Measurements from ENCODE around the gene JOSD1.
"Not testable (repeated sequence)": the region's sequence is repeated elsewhere in the genome, so short reads cannot be mapped to it uniquely, and the experiment has no call there.

JOSD1 gene

GRCh38 chr22:38675833-38676232, 24.9 kb downstream of the JOSD1 start:
- no peak for DNase-seq

DNA sequence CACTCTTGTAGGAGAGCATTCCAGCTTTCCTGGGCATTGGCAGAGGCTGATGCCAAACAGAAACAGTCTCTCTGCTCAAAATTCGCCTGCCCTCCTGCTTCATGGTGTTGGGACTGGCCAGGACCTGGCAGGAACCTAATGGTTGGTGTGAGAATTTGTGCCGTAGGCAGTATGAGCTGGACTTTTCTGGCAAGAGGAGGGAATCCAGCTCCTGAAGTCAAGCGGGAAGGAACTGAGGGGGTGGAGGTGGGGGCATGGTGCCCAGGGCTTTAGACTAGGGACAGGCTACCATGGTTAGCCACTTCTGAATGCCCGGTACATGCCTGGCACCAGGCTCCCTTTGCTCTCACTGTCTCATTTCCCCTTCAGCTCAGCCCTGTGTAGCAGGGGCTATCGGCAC, 25.9 kb downstream of the JOSD1 start:
- DNase-seq = no peak

DNA sequence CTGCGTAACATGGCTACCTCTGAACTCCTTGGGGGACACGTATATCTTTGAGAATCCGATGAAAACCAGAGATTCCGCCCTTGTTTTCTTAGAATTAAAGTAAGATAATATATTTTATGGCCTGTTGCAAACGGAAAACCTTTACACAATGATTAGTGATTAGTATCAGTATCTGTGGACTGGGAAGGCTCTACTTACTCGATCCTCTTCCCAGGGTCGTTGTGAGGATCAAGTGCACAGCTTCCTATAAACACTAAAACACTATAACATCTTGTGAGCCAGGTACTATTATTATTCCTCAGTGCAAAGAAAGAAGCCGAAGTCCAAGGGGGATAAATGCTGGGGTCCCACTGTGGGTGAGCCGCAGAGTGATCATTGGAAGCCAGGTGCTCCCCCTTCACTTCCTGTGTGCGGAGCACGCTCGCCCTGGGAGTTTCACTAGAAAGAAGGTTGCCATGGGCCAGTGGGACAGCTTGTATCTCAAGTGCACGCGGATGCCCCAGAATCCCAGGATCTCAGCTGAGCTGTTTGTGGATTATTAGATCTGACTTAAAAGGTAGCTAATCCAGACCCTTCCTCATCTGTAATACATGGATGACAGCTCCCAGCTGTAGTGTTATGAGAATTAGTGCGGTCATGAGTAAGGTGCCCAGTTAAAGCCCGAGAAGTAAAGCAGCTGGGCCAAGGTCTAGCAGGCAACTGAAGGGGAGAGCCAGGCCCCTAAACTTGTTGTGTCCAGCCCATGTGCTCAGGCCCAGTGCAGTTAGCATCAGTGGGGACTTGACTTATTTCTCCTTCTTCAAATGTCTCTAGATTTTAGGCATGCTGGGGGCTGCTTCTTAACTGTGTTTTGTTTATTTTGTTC, 43.5 kb downstream of the JOSD1 start:
- no peak for DNase-seq

DNA sequence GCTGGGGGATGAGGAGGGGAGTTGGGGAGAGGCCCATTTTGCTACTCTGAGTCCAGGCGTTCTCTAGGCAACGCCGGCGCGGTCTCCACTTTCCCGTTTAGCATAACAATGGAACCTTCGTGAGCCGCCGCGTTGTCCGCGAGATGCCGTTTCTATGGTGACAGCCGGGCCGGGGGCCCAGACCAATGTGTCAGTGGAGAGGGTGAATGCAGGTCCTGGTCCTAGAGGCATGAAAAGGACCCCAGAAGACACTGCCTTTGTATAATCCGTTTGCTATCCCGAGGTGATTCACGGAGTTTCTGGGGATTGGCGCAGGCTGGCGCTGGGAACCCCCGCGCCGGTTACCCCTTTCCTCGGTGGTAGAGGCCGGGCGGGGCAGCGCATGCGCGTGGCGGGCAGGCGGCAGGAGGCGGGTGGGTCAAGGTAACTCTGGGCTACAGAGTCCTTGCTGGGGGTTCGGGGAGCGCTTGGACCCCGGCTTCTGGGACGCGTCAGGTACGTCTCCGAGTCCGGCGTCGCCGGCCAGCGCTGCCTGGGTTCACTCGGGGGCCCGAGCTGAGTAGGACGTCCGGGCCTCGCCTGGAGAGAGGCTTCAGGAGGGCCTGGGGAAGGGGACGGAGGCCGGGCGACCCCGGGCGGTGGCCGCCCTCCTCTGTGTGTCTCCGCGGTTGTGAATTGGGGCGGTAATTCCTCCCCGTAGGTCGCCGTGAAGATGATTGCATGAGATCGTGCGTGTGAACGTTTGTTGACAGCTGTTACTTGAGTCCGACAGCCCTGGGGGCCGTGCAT, 44.3 kb downstream of the JOSD1 start, which contains the start of the genes CBY1 and FAM227A:
Gene CBY1 (plus strand): TSS at position 383 of the 789 bp plus-strand sequence. CDS start 11,417 bp downstream, outside the sequence.
Gene FAM227A (minus strand): TSS at position 137 of the 789 bp plus-strand sequence. CDS start 6,224 bp downstream, outside the sequence.
- peak; percentile 86 for DNase-seq

DNA sequence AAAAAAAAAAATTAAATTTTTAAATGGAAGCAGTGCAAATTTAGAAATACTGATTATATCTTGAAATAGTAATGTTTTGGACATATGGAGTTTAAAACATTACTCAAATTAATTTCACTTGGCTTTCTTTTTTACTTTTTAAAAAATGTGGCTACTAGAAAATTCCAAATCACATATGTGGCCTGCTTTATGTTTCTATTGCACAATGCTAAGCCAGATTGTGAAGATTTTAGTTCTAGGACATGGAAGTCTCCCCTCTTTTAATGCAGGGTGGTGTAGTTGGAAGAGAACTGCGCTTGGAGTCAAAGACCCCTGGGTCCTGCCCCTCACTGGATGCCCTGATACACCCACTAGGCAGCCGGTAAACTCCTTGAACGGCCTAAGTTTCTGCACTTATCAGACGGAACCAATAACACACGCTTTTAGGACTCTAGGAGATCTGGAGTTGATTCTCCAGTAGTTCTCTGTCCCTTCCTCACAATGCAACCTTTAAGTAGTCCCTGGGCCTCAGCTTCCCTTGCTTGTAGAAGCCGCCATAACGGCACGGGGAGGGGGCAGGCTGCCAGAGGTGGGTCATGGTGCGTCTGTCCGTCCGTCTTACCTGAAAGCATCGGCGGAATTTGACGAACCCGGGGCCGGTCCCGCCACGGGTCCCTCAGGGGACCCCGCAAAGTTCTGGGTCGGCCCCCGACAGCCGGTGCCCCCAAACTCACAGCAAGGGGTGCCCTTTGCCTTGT, 45.1 kb downstream of the JOSD1 start:
- no peak for DNase-seq

GRCh38 chr22:38653741-38654140, 47.0 kb downstream of the JOSD1 start:
- DNase-seq = no peak

DNA sequence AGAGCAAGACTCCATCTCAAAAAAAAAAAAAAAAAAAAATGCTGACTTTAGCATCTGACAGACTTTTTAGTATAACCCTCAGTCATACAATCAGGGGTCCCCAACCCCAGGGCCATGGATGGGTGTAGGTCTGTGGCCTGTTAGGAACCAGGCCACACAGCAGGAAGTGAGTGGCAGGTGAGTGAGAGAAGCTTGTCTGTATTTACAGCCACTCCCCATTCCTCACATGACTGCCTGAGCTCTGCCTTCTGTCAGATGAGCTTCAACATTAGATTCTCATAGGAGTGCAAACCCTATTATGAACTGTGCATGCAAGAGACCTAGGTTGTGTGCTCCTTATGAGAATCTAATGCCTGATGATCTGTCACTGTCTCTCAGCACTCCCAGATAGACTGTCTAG, 47.9 kb downstream of the JOSD1 start:
- no peak for DNase-seq

DNA sequence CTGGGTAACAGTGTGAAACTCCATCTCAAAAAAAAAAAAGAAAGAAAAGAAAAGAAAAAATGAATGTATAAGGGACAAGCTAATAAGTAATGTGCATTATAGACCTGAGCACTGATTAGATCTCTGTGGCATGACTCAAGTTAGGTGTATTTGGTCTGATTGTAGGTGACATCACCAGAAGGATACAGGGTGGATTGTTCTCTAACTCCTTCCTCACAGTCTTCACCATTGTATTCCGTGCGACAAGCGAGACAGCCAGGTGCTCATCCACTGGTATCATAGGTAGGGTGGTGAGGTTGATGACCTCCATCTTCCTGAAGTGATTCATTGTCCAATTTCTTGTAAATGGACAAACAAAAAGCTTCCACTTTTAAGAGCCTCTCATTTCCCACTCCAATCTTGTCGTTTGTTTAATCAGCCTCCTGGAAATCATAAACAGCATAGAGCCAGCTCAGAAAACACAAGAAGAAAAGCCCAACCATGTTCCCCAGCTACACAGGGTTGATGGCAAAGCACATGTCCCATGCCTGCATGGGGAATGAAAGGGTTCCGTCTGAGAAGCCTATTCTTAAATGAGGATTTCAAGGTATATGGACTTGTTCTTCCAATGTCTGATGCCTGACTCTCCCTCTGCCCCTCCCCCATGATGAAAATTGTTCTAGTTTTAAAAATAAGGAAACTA, 50.8 kb downstream of the JOSD1 start:
- no peak for DNase-seq

DNA sequence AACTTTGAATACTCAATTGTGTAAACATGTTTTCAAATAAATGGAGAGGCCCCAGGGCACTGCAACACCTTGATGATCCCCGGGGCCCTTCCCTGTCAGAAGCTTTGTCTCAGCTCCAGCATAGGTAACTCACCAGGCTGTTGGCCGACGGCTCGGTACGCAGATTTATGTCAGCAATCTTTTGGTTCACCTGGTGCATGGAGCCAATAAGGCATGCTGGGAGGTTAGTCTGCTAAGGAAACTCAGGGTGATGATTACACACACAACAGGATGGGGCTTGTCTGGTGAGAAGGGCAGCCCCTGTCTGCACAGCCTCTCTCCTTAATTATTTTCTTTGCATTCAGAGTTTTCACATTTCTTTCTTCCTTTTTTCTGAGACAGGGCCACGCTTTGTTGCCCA, 55.3 kb downstream of the JOSD1 start:
- no peak for DNase-seq

- DNase-seq = not testable (repeated sequence)
These were observed 56.5 kb downstream of the JOSD1 start for GRCh38 chr22:38644245-38644644.

- DNase-seq = no peak
These were observed 59.2 kb downstream of the JOSD1 start for GRCh38 chr22:38641476-38642040.

DNA sequence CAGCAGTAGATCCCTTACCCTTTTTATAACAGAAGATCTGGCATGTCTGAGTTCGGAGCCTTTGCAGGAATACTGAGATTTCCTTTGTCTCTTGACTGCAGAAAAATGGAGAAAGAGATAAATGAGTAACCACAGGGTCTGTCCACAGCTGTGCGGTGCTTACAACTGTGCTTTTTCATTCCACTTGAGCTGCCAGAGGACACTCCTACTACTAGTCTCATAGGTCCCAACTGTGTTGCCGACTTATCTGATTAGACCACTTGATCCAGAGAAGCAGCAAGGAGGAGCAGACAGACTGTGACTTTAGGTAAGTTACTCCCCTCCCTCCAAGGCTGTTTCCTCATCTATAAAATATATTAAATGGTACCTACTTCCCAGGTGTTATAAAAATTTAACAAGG, 62.0 kb downstream of the JOSD1 start:
- no peak for DNase-seq

DNA sequence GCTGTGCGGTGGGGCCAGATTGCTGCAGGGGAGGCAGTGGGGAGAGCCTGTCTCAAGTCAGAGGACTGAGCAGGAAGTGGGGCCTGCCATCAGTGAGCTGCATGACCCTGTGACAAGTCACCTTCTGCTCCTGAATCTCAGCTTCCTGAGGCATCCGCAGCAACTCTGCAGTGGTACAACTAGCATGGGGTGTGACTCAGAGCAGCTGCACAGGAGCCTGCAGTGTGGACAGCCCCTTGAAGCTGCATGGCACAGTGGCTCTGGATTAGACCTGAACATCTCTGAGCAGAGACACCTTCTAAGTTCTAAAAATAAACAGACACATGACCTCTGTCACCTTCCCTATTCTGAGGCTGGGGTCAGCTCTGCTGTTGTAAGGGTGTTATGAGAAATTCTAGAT, 62.5 kb downstream of the JOSD1 start:
- no peak for DNase-seq
